Endodermal cell (in vitro differentiated cells): ENCODE data around the gene COL4A1. TPM values are rescaled to one million over a fixed set of nuclear protein-coding genes. Genes with fewer than 3 reads are reported as not detected.
A peak's percentile ranks its signal among the peaks of the same experiment; 100 is the strongest.

Experiments used
- DNase-seq: peaks from one replicate; pipeline ENCODE4 v3.0.0-alpha.2; 2017
- H3K27ac ChIP-seq: 2 replicates; pipeline ENCODE4 v1.5.1; 2013; ENCODE audit warnings: mild to moderate bottlenecking, low read depth, low read length, moderate library complexity
- H3K27me3 ChIP-seq: 2 replicates; pipeline ENCODE4 v1.6.1; 2013; ENCODE audit warnings: mild to moderate bottlenecking, low read length, moderate library complexity; ENCODE audit not compliant: insufficient read depth, control insufficient read depth, poor library complexity, severe bottlenecking
- H3K36me3 ChIP-seq: 2 replicates; pipeline ENCODE4 v1.7.0; 2013; ENCODE audit warnings: mild to moderate bottlenecking, low read length, moderate library complexity; ENCODE audit not compliant: control insufficient read depth, insufficient read depth
- H3K4me1 ChIP-seq: one replicate; pipeline ENCODE4 v1.7.0; 2013; ENCODE audit warnings: low read length; ENCODE audit not compliant: control insufficient read depth, insufficient read depth
- H3K4me3 ChIP-seq: 2 replicates; pipeline ENCODE4 v1.5.1; 2013; ENCODE audit warnings: mild to moderate bottlenecking, low read length, moderate library complexity
- H3K9ac ChIP-seq: 2 replicates; pipeline ENCODE4 v1.6.1; 2013; ENCODE audit warnings: mild to moderate bottlenecking, low read length, moderate library complexity; ENCODE audit not compliant: poor library complexity, severe bottlenecking; ENCODE audit errors: extremely low read depth
- H3K9me3 ChIP-seq: 2 replicates; pipeline ENCODE4 v1.6.1; 2013; ENCODE audit warnings: mild to moderate bottlenecking, low read length, moderate library complexity; ENCODE audit not compliant: control insufficient read depth
- H3K27ac Mint-ChIP-seq: 2 replicates; pipeline ENCODE4 v1.8.0; 2020; ENCODE audit warnings: mixed read lengths
- H3K27me3 Mint-ChIP-seq: 2 replicates; pipeline ENCODE4 v1.8.0; 2021; ENCODE audit warnings: mild to moderate bottlenecking, mixed read lengths; ENCODE audit not compliant: insufficient read depth
- H3K36me3 Mint-ChIP-seq: 2 replicates; pipeline ENCODE4 v1.8.0; 2020; ENCODE audit warnings: low read depth, mixed read lengths
- H3K4me1 Mint-ChIP-seq: 2 replicates; pipeline ENCODE4 v1.8.0; 2020; ENCODE audit warnings: mixed read lengths
- H3K4me3 Mint-ChIP-seq: 2 replicates; pipeline ENCODE4 v1.8.0; 2020; ENCODE audit warnings: mild to moderate bottlenecking, moderate library complexity, mixed read lengths
- H3K9me3 Mint-ChIP-seq: 2 replicates; pipeline ENCODE4 v1.8.0; 2020; ENCODE audit warnings: mild to moderate bottlenecking, mixed read lengths
- CTCF ChIP-seq: fragments of 200-600 bp; sonication (generic); conservative IDR thresholded peaks from 2 replicates; pipeline ENCODE4 v1.5.0; 2021; ENCODE audit warnings: antibody characterized with exemption, mild to moderate bottlenecking
- WGBS, 2 experiments: methylation state at CpG; one replicate each; pipeline versions ENCODE4 v1.1.5 to v1.1.7; 2013; ENCODE audit warnings: missing lambda C conversion rate in 2 of 2, mixed read lengths in 1 of 2; ENCODE audit not compliant: insufficient coverage in 1 of 2, insufficient read length in 1 of 2; 5-methylcytosine and 5-hydroxymethylcytosine counted together
- total RNA-seq, 2 donors: library from RNA; stranded (reverse); fragmentation: NEBNext Ultra II Directional in 1 of 2; extraction: Animal tissue kit (Norgen Biotek cat#: 25700) in 1 of 2; gene quantifications; 2 replicates in 1 of 2; 3 replicates in 1 of 2; pipeline ENCODE4 v1.2.1, GENCODE V29; 2021

Gene COL4A1
- total RNA-seq, 2 donors from 2014 or later: 702 to 764 TPM

- Histone ChIP-seq H3K27ac (no peak overlapping the region), H3K9me3 (no peaks in the 10 kb centered on the region), H3K27me3 (no peaks in the 10 kb centered on the region), H3K9ac (no peak overlapping the region), H3K4me1 (peaks cover 21% of the 10 kb centered on the region), H3K36me3 (peaks cover 84% of the 10 kb centered on the region), H3K4me3 (no peak overlapping the region)
- peaks cover 79% of the 10 kb centered on the region for H3K36me3 Mint-ChIP-seq
- no peak for TF ChIP-seq CTCF
- H3K27ac Mint-ChIP-seq: peak overlapping the region; percentile 87
- no peak for DNase-seq
- H3K27me3 Mint-ChIP-seq: no peaks in the 10 kb centered on the region
- H3K9me3 Mint-ChIP-seq: no peaks in the 10 kb centered on the region
- no peak overlapping the region for H3K4me3 Mint-ChIP-seq
- H3K4me1 Mint-ChIP-seq: peaks cover 30% of the 10 kb centered on the region
- WGBS, 2 experiments: 62 to 89% methylated on average over 3 to 5 of the region's 5 CpGs
These were observed 119.3 kb downstream of the COL4A1 start for GRCh38 chr13:110187641-110188161.

DNA sequence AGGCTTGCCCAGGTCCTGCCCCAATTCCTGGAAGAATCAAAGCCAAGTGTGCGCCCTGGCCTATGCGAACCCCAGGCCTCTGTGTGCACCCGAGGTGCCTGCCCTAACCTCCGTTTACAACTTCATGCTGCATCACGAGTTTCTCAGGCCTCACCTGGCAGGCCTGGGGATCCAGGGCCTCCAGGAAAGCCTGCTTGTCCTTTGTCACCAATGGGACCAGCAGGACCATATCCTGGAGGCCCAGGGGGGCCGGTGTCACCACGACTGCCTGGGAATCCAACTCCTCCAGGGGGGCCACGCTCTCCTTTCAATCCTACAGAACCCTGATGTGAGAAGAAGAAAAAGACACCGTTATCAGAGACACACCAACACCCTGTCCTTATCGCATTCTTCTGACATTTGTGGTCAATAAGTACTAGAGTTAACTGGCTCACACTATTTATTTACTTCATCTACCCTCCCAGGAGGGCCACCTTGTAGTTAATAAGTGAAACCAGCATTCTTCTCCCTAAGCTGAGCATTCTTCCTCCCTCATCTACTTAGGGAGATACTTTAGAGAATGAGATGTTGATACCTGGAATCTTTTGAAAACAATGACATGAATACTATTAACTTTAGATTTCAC, 120.6 kb downstream of the COL4A1 start:
- Histone ChIP-seq H3K9me3 (no peaks in the 10 kb centered on the region), H3K27me3 (no peaks in the 10 kb centered on the region), H3K4me3 (no peak overlapping the region), H3K36me3 (peaks cover 84% of the 10 kb centered on the region), H3K27ac (no peak overlapping the region), H3K4me1 (peaks cover 21% of the 10 kb centered on the region), H3K9ac (no peak overlapping the region)
- H3K4me1 Mint-ChIP-seq: peaks cover 32% of the 10 kb centered on the region
- peak overlapping the region; percentile 87 for H3K27ac Mint-ChIP-seq
- H3K36me3 Mint-ChIP-seq: peaks cover 79% of the 10 kb centered on the region
- H3K27me3 Mint-ChIP-seq: no peaks in the 10 kb centered on the region
- no peak overlapping the region for H3K4me3 Mint-ChIP-seq
- no peak for TF ChIP-seq CTCF
- WGBS, 2 experiments: 64 to 93% methylated on average over 6 to 9 of the region's 10 CpGs
- H3K9me3 Mint-ChIP-seq: no peaks in the 10 kb centered on the region
- DNase-seq: peak; percentile 85

- WGBS, 2 experiments: 90 to 93% methylated on average over 12 to 16 of the region's 16 CpGs
- peaks cover 84% of the 10 kb centered on the region for H3K36me3 ChIP-seq
- H3K9me3 ChIP-seq: no peaks in the 10 kb centered on the region
- no peak overlapping the region for H3K27ac ChIP-seq
- H3K36me3 Mint-ChIP-seq: peaks cover 79% of the 10 kb centered on the region
- no peak for TF ChIP-seq CTCF
- peaks cover 36% of the 10 kb centered on the region for H3K4me1 Mint-ChIP-seq
- H3K4me3 ChIP-seq: no peak overlapping the region
- H3K27me3 ChIP-seq: no peaks in the 10 kb centered on the region
- no peak overlapping the region for H3K4me3 Mint-ChIP-seq
- H3K27ac Mint-ChIP-seq: peak overlapping the region; percentile 87
- H3K4me1 ChIP-seq: peaks cover 24% of the 10 kb centered on the region
- no peaks in the 10 kb centered on the region for H3K9me3 Mint-ChIP-seq
- no peak overlapping the region for H3K9ac ChIP-seq
- no peak for DNase-seq
- H3K27me3 Mint-ChIP-seq: no peaks in the 10 kb centered on the region
These were observed 121.3 kb downstream of the COL4A1 start for GRCh38 chr13:110185696-110186095.
